ENCODE measurements around the gene SORD. TPM values are rescaled to one million over a fixed set of nuclear protein-coding genes. Genes with fewer than 3 reads are reported as not detected.
"Not testable (repeated sequence)": the region's sequence is repeated elsewhere in the genome, so short reads cannot be mapped to it uniquely, and the experiment has no call there.

SORD gene
- total RNA-seq, 2 experiments from 2014 or later = 29.9 to 30.5 TPM

- CTCF ChIA-PET = interaction anchor here (0.8 to 1.3 kb wide), 2 partner anchors 15 to 145 kb away, joined by 3 to 4 read pairs; no protein-coding TSS in a partner anchor
- POLR2A ChIA-PET = no interaction called here
Measured at GRCh38 chr15:45023659-45024225, 747 bp downstream of the SORD start.

GRCh38 chr15:45024649-45025048 is 1.7 kb downstream of the SORD start:
- CTCF ChIA-PET = interaction anchor here (0.9 kb wide), 1 partner anchor 56 kb away, joined by 3 read pairs; no protein-coding TSS in a partner anchor
- POLR2A ChIA-PET = not testable (repeated sequence)

- CTCF ChIA-PET = interaction anchor here (0.6 to 0.9 kb wide), 2 partner anchors 57 to 434 kb away, joined by 3 read pairs; no protein-coding TSS in a partner anchor
- POLR2A ChIA-PET = not testable (repeated sequence)
Measured at GRCh38 chr15:45025627-45026026, 2.6 kb downstream of the SORD start.

DNA sequence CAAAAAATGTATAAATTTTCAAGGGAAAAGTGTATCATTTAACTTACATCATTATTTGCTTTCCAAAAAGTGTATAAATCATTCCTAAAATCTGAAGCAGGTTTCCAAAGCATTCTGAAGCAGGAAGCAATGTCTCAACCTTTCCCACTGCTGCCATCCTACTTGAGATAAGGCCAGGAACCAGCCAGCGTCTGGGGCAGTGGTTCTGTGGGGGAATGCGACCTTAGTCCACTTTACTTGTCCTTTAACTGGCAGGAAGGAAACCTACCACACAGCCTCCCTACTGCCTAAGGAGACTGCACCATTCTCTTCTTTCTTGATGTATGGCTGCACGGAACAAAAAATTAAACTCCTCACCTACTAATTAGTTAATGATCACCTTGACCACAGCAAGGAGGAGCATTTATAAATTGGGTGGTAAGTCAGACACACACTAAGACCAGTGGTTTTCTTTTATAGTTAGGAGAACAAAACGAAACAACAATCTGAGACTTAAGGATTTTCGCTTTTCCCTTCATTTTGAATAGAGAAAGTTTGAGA is 3.7 kb downstream of the SORD start:
- POLR2A ChIA-PET = no interaction called here
- CTCF ChIA-PET = interaction anchor here (1.2 kb wide), 1 partner anchor 10 kb away, joined by 3 read pairs; no protein-coding TSS in a partner anchor

- CTCF ChIA-PET = interaction anchor here (1.2 kb wide), 1 partner anchor 10 kb away, joined by 3 read pairs; no protein-coding TSS in a partner anchor
Measured at GRCh38 chr15:45027220-45027619, 4.2 kb downstream of the SORD start.

DNA sequence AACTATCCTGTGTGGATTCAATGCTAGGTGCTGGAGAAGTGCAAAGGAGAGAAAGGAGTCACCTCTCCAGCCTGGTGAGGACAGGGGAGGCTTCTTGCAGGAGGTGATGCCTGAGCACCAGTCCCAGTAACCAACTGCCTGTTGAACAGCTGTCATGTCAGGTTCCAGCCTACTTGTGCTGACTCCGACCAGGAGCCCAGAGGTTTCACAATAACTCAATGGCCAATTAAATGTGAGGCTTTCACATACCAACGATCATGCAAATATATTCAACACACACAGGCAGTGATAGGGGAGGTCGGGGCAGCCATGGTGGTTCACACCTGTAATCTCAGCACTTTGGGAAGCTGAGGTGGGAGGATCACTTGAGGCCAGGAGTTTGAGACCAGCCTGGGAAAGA is 7.7 kb downstream of the SORD start:
- ChIA-PET CTCF (no interaction called here), POLR2A (interaction anchor here (0.8 kb wide), 1 partner anchor 46 kb away, joined by 4 read pairs; no protein-coding TSS in a partner anchor)

More at GRCh38 chr15:45027220-45027619, 4.2 kb downstream of the SORD start:
- POLR2A ChIA-PET = no interaction called here

GRCh38 chr15:45031522-45032028 is 8.6 kb downstream of the SORD start:
- CTCF ChIA-PET = not testable (repeated sequence)
- POLR2A ChIA-PET = interaction anchor here (0.8 kb wide), 1 partner anchor 47 kb away, joined by 4 read pairs; no protein-coding TSS in a partner anchor

- CTCF ChIA-PET, POLR2A ChIA-PET: not testable (repeated sequence)
Measured at GRCh38 chr15:45032501-45032900, 9.5 kb downstream of the SORD start.

DNA sequence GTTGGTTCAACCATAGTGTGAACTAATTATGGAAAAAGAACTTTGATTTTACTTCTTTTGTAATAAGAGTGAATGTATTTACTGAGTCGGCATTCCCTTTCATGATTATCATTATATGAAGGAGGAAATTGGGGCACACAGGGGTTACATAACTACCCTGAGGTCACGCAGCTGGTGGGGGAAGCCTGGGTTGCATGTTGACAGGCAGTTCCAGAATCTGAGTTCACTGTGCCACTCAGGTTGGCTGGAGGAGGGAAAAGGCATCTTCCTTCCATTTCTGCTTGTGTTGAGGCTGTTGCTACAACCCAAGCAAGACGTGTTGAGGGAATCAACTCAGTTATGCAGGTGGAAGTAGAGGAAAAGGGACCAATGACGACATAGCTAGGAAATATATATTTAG is 11.1 kb downstream of the SORD start:
- POLR2A ChIA-PET, CTCF ChIA-PET: not testable (repeated sequence)

DNA sequence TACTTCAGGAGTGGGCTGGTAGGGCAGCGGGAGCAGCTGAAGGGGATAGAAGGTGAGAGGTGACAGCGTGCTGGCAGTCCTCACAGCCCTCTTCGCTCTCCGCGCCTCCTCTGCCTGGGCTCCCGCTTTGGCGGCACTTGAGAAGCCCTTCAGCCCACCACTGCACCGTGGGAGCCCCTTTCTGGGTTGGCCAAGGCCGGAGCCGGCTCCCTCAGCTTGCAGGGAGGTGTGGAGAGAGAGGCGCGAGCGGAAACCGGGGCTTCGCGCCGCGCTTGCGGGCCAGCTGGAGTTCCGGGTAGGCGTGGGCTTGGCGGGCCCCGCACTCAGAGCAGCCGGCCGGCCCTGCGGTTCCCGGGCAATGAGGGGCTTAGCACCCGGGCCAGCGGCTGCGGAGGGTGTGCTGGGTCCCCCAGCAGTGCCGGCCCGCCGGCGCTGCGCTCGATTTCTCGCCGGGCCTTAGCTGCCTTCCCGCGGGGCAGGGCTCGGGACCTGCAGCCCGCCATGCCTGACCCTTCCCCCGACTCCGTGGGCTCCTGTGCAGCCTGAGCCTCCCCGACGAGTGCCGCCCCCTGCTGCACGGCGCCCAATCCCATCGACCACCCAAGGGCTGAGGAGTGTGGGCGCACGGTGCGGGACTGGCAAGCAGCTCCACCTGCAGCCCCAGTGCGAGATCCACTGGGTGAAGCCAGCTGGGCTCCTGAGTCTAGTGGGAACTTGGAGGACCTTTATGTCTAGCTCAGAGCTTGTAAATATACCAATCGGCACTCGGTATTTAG is 11.8 kb downstream of the SORD start:
- CTCF ChIA-PET = interaction anchor here (1.7 kb wide), 1 partner anchor 66 kb away, joined by 5 read pairs; no protein-coding TSS in a partner anchor

GRCh38 chr15:45036812-45037781 is 14.1 kb downstream of the SORD start:
- CTCF ChIA-PET = interaction anchor here (0.5 to 1.7 kb wide), 4 partner anchors 10 to 336 kb away, joined by 3 to 5 read pairs (median 3); no protein-coding TSS in a partner anchor
- POLR2A ChIA-PET = not testable (repeated sequence)

More for the DNA sequence above, 11.8 kb downstream of the SORD start:
- POLR2A ChIA-PET = not testable (repeated sequence)

- ChIA-PET CTCF (interaction anchor here (0.5 to 1.4 kb wide), 4 partner anchors 15 to 337 kb away, joined by 3 to 4 read pairs (median 3); partner anchors contain the start of gene SORD), POLR2A (no interaction called here)
Measured at GRCh38 chr15:45037936-45038335, 14.9 kb downstream of the SORD start.

- POLR2A ChIA-PET, CTCF ChIA-PET: not testable (repeated sequence)
Measured at GRCh38 chr15:45040396-45040795, 17.4 kb downstream of the SORD start.

DNA sequence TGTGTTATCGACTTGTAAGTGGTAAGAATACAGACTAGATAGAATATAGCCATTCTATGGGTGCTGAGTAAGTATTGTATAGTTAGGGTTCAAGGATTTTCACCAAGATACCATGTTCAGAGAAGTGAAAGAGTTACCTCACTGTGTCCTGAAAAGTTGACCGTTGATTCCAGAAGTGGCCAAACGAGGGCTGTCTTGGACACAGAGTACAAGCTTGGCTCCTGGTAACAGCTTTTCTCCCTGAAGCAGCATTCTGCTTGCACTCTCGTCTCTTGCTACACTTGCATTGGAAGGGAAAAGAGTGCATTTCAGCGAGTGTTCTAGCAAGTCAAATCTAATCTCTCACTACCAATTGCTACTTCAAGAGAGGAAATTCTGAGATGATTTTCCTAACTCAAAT is 18.5 kb downstream of the SORD start:
- CTCF ChIA-PET, POLR2A ChIA-PET: not testable (repeated sequence)

GRCh38 chr15:45042859-45043258 is 19.9 kb downstream of the SORD start:
- CTCF ChIA-PET, POLR2A ChIA-PET: not testable (repeated sequence)

DNA sequence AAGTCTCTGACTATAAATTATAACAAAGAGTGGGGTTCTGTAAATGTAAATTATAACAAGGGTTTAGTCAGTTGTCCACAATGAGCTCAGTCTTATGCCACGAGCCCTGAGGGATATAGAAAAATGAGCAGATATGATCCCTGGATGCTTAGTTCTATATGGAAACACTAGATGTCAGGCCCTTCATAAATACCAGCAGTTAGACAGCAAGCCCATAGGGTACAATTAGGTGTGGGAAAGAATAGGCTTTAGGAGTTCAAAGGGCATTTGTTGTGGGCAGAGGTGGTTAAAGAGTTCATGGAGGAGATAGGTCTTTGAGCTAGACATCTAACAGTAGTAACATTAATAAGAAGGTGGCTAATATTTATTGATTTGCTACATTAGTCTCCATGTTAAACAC is 21.3 kb downstream of the SORD start:
- POLR2A ChIA-PET, CTCF ChIA-PET: not testable (repeated sequence)

DNA sequence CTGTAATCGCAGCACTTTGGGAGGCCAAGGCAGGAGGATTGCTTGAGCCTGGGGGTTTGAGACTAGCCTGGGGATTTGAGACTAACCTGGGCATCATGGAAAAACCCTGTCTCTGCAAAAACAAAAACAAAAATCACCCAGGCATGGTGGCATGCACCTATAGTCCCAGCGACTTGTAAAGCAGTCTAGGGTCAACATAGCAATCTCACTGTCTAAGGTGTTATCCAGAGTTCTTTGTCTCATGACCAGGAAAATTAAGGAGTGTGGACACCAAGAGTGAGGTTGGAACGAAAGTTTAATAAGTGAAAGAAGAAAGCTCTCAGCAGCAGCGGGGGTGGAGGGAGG is 25.4 kb downstream of the SORD start:
- CTCF ChIA-PET, POLR2A ChIA-PET: not testable (repeated sequence)

GRCh38 chr15:45048794-45049631 is 26.0 kb downstream of the SORD start:
- CTCF ChIA-PET = interaction anchor here (0.6 kb wide), 1 partner anchor 144 kb away, joined by 3 read pairs; no protein-coding TSS in a partner anchor
- POLR2A ChIA-PET = no interaction called here
